Esophagus squamous epithelium (tissue), 4 donors: Measurements from ENCODE around the gene ANO5.

Experiments
- POLR2A ChIP-seq, 4 donors: fragments of 450-650 bp; IDR thresholded peaks; one replicate each; pipeline ENCODE4 v1.6.1; 2017; ENCODE audit warnings: antibody characterized with exemption in 4 of 4, mild to moderate bottlenecking in 4 of 4, moderate library complexity in 3 of 4
- TF ChIP-seq, protein P1 (sequence below), 6 experiments: fragments of 450-650 bp in 4 of 6; fragments of 200-600 bp in 2 of 6; sonication (generic) in 2 of 6; IDR thresholded peaks; one replicate each; pipeline ENCODE4 v1.5.1; 2016 to 2019; ENCODE audit warnings: antibody characterized with exemption in 6 of 6, mild to moderate bottlenecking in 4 of 6, moderate library complexity in 4 of 6

DNA sequence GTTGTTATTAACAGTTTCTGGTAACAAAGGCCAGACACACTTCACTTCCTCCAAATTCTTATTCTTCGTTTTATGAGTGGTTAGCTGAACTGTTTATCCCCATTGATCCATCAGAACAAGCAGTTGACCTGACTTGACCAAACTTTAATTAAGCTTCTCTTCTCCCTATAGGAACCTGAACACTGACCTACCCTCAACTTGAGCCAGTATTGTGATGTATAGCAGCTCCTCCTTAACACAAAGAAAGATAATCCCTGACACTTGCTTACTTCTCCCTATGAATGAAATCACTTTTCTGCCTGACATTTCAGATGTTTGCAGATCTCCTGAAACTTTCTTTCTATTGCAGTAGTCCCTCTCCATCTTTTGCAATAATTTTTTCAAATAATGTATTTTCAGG lies 41.9 kb downstream of the ANO5 start:
- TF ChIP-seq, protein P1, sequence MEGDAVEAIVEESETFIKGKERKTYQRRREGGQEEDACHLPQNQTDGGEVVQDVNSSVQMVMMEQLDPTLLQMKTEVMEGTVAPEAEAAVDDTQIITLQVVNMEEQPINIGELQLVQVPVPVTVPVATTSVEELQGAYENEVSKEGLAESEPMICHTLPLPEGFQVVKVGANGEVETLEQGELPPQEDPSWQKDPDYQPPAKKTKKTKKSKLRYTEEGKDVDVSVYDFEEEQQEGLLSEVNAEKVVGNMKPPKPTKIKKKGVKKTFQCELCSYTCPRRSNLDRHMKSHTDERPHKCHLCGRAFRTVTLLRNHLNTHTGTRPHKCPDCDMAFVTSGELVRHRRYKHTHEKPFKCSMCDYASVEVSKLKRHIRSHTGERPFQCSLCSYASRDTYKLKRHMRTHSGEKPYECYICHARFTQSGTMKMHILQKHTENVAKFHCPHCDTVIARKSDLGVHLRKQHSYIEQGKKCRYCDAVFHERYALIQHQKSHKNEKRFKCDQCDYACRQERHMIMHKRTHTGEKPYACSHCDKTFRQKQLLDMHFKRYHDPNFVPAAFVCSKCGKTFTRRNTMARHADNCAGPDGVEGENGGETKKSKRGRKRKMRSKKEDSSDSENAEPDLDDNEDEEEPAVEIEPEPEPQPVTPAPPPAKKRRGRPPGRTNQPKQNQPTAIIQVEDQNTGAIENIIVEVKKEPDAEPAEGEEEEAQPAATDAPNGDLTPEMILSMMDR (IDR thresholded peaks at IDR 0.05), result no peak
- TF ChIP-seq POLR2A (IDR thresholded peaks at IDR 0.05), result no peak
